ENCODE data around the gene TJP2.
"Not testable (repeated sequence)": the region's sequence is repeated elsewhere in the genome, so short reads cannot be mapped to it uniquely, and the experiment has no call there.

The TJP2 gene

DNA sequence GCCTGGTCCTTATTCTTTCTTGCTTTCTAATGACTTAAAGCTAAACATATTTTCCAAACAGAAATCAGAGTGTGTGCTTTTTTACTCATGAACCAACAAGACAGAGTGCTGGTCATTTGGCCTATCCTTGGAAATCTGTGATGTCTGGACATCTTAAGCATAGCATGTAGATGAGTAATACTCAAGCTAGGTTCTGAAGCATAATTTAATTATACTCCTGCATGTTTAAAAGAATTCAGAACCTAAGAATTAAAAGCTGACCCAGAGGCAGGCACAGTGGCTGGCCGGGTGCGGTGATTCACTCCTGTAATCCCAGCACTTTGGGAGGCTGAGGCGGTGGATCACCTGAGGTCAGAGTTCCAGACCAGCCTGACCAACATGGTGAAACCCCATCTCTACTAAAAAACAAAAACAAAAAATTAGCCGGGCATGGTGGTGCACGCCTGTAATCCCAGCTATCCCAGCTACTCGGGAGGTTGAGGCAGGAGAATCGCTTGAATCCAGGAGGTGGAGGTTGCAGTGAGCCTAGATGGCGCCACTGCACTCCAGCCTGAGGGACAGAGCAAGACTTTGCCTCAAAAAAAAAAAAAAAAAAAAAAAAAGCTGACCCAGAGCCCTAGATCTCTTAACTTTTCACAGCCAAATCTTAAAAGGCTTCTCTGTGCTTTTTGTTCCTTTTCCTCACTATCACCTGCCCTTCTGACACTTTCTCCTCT, 16.2 kb upstream of the TJP2 start:
- no peak for DNase-seq

- DNase-seq, result no peak
These were observed 15.6 kb upstream of the TJP2 start for GRCh38 chr9:69158471-69158870.

GRCh38 chr9:69164573-69164972, 9.5 kb upstream of the TJP2 start:
- DNase-seq, result not testable (repeated sequence)

- DNase-seq, result no peak
These were observed 8.5 kb upstream of the TJP2 start for GRCh38 chr9:69165581-69165980.

GRCh38 chr9:69168709-69169217, 5.3 kb upstream of the TJP2 start:
- no peak for DNase-seq

- no peak for DNase-seq
These were observed 3.8 kb upstream of the TJP2 start for GRCh38 chr9:69170231-69170630.

DNA sequence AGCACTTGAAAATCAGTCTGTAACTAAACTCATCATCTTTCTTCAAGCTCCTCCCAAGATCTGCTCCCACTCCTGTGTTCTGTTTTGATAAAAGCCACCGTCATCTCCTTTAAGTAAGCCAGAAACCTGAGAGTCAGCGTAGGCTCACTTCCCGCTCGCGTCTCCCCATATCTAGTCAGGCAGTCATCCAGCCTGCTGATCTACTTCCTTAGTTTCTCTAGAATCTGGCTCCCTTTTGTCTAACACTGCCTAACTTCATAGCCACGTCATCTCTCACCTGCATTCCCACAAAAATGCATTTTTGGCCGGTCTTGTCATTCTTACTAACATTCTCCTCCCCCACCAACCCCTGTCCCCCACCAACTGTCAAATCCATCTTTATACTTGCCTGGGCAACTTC, 3.0 kb upstream of the TJP2 start:
- DNase-seq, result no peak

DNA sequence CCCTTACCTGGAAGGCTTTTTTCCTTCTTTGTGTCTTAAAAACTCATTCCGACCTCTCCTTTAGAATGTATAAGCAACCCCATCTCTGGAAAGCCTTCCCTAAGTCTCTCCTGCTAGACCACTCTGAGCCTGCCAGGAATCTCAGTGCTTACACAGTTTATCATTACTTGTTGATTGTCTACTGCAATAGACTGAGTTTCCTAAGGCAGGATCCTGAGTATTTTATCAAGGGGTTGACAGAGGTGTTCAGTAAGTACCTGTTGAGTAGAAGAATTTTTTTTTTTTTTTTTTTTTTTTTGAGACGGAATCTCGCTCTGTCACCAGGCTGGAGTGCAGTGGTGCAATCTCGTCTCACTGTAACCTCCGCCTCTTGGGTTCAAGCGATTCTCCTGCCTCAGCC, 2.6 kb upstream of the TJP2 start:
- DNase-seq, result no peak

- DNase-seq, result no peak
These were observed 1.2 kb upstream of the TJP2 start for GRCh38 chr9:69172895-69173294.

- no peak for DNase-seq
These were observed 583 bp upstream of the TJP2 start for GRCh38 chr9:69173497-69173890.

DNA sequence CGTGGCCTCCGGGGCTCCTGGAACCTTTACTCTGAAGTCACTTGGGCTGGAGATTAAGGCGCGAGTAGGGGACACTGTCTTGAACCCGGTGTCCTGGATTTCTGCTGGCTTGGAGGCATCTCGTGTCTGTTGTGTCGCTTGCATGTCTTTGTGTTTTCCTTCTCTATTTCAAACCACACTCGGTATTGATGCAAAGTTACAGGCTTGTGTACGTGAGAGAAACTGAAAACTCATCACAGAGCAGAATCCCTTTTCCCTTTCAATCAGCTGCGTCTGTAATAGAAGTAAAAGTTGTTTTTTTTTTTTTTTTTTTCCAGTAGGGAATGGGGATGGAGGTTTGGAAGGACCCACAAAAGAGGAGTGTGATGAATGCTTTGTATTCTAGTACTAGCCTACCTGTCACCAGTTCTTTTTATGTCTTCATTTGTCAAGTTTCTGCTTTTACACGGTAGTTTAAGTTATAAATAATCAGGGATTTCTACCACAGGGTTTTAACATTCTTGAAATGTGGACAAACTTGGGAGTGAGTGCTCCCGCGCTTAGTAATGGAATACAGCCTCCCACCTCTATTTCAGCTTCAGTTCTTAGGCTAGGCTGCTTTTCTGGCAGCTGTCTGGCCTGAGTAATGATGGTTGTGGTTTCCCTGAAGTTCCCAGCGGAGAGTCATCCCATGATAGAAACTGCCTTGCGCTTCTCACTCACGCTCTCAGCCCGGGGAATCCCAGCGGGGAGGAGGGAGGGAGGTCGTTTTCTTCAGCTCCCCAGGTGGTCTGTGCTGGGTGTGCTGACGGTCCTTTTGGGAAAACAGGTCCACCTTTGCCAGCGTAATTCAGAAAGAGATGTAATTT, 763 bp downstream of the TJP2 start:
- peak in 16 of 51 donors; percentile 10 to 72 (median 25) for DNase-seq

DNA sequence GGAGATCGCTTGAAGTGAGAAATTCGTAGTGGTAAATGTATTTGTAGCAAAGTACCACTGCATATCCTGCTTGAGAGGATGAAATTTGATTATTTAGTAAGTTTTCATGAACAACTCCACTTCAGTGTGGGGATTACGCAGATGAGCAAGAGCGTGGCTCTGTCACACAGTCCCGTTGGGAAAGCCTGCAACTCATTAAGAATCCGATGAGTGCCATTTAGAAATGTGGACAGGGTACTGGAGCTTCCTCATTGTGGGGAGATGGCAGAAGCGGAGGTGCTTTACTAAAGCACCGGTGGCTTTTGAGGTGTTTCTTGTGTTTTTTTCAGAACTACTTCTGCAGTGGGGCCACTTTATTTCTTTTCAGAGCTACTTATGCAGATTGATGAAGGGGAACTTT, 1.4 kb downstream of the TJP2 start:
- peak in 2 of 51 donors; percentile 30 to 35 for DNase-seq

DNA sequence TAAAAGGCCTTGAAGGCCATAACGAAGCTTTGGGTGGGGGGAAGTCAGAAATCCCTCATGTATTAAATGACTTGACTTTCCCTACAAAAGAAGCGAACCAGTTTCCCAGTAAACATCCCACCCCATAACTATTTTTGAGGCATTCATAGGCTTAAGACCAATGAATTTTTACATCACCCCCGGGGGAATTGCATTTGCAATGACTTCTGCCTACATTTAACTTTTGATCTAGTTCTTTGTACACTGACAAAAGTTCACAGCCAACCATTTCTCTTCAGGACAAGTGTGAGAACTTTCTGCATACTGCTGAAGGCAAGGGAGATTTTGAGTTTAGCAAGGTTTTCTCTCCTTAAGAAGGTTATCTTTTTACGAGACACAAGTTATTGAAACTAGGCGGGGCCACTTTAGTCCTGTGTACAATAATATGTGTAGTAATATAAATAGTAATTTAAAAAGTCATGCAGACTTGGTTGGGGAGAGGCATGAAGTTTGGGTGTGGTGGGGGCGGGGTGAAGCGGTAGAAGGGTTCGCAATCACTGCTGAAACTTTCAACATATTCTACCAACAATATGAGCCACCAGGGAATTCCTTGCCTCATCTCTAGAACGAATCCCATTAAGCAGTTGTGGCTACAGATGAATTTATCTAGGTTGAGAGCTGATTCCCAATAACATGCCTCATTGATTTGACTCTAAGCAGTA, 2.5 kb downstream of the TJP2 start:
- DNase-seq, result no peak

DNA sequence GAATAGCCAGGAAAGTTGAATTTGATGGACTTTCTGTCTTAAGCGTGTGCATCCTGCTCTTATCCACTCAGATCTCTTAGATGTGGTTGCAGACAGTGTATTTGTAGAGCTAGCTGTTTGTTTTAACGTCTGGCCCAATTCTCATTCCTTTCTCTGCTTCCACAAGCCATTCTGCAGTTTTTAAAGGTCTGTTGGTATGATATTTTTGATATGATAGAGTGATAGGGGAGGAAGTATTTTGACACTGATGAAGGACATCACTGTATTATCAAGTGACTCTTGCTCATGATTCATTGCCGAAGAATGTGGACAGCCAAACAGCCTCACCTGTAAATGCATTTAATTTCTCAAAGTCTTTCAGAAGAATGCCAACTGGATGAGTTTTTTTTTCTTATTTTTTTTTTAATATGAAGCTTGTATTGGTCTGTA, 4.5 kb downstream of the TJP2 start:
- no peak for DNase-seq

GRCh38 chr9:69179037-69179436, 5.0 kb downstream of the TJP2 start:
- DNase-seq, result no peak

DNA sequence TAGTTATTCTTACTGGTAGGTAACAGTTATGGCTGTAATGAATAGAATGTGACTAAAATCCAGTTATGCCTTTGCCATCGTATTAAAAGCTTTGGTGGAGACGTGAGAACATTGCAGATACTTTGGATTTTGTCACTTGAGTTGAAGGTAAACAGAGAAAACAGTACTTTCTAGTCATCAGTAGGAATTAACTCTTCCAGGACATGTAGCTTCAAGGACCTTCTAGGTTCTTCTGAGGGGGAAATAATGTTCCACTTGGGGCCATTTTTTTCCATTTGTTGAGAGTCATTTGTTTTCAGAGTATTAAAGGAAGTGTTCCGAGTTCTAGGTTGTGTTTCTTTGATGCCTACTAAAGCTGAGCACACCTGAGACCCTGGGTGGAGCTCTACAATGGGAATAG, 6.1 kb downstream of the TJP2 start:
- no peak for DNase-seq

DNA sequence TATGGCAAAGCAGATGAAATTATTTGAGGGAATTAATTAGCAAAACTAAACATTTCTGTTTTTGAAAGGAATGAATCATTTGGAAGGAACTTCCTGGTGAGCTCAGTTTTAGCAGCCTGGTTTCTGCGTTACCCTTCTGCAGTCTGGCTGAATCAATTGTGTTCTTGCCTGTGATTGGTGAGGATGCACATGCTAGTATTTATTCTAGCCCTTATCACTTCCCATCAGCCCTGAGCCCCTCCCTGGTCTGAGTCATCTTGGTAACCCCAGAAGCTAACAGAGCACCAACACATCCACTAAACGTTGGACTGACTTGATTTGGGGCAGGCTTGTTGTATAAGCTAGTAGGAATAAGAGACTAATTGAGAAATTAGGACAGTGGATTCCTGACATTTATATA, 6.6 kb downstream of the TJP2 start:
- DNase-seq, result peak in 1 of 51 donors; percentile 22

DNA sequence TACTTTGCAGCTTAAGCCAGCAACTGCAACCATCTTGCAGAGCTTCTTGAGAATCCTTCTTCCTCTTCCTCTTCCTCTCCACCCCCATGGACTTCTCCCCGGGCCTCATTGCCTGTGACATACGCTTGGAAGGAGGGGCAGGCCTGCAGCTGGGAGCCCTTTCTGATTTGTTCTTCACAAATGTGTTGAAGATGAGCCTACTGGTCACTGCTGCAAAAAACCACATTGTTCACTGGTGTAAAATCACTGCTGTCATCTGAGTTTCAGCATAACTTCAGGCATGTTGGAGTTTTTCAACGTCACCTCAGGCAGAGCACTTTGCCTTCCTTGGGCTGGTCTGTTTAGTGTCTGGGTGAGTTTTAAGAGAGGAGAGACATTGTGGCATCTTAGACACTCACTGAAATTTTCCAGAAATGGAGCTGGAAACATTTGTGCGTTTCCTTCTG, 7.9 kb downstream of the TJP2 start:
- DNase-seq, result peak in 20 of 51 donors; percentile 7 to 58 (median 38)

GRCh38 chr9:69184266-69184665, 10.2 kb downstream of the TJP2 start:
- DNase-seq, result no peak

DNA sequence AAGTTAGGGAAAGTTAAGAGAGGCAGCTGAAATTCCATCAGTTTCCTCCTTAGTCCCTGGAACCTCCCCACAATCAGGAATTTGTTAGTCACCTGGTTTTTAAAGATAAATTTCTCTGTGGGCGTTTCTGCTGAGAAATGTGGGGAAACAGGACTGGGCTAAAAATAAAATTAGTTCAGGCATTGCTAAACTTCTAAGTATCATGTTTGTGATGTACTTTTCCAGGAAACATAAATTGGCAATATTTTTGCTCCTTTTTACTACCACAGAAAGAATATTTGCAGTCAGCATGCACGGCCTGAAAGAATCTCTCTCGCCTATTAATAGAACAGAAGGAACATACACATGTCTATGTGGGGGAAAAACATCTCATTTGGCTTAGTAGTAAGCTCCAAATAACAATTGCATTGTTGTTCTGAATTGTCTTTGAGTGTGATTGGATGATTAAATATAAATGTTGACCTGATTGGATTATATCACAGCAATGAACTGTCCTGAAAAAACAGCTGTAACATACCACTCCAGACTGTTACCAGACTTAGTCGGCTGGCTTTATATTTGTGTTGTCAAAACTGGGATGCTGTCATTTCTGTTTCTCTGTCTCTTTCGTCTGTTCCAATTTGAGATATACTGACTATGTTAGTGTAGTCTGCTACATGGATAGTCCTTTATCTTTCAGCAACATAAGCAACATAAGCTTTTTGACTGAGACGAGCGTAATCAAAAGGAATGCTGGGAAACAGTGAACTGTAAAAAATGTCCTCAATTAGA, 12.9 kb downstream of the TJP2 start:
- DNase-seq, result peak in 3 of 51 donors; percentile 34 to 84 (median 48)

DNA sequence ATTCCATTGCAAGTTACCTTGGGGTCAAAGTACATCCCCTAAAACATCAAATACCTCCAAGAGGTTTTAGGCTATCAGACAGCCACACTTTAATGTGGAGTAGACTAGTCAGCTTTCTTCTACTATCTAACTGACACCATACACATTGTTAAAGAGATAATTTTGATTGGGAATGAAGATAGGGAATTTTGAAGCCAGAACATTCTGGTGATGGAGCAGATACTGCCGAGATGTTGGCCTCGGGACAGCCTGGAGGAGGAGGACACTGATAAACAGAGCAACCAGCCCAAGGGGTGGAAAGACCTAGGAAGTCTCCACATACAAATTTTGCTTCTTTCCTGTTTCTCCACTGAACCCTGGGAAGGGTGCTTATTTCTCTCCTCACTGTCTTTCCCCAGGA, 14.9 kb downstream of the TJP2 start:
- no peak for DNase-seq

All from hypothalamus (tissue), 51 donors.